ENCODE data around the gene C20orf144.

GRCh38 chr20:33660035-33660684, 2.0 kb upstream of the C20orf144 start:
- TF ChIP-seq CTCF (IDR thresholded peaks at IDR 0.05) (no peak), POLR2A (IDR thresholded peaks at IDR 0.05) (no peak)

All from esophagus squamous epithelium (tissue), 4 donors.